Calu3 (cell line): Measurements from ENCODE around the gene YIF1A. TPM values are rescaled to one million over a fixed set of nuclear protein-coding genes. Genes with fewer than 3 reads are reported as not detected.

Experiments used
- BruUV-seq: library from RNA; stranded (reverse); fragments of 400-500 nt; replicated peaks from 2 replicates; lab custom pipeline; 2021; lab: Mats Ljungman, UMichigan
- CTCF ChIA-PET: fragments of 300-600 bp; sonication (Branson Sonifier 250); formaldehyde crosslinking; loops from one replicate; lab custom pipeline; 2022; ENCODE audit warnings: antibody characterized with exemption; lab: Charles Lee
- DNase-seq: peaks from one replicate; pipeline ENCODE4 v3.0.0; 2022
- H3K27ac Mint-ChIP-seq: one replicate; pipeline ENCODE4 v1.8.0; 2022; ENCODE audit warnings: mixed read lengths; ENCODE audit not compliant: unreplicated experiment
- H3K27me3 Mint-ChIP-seq: one replicate; pipeline ENCODE4 v1.8.0; 2022; ENCODE audit warnings: mixed read lengths; ENCODE audit not compliant: unreplicated experiment
- H3K36me3 Mint-ChIP-seq: one replicate; pipeline ENCODE4 v1.8.0; 2022; ENCODE audit warnings: mild to moderate bottlenecking, moderate library complexity, mixed read lengths; ENCODE audit not compliant: insufficient read depth, unreplicated experiment
- H3K4me1 Mint-ChIP-seq: one replicate; pipeline ENCODE4 v1.8.0; 2022; ENCODE audit warnings: mild to moderate bottlenecking, low read depth, mixed read lengths; ENCODE audit not compliant: unreplicated experiment
- H3K4me3 Mint-ChIP-seq: one replicate; pipeline ENCODE4 v1.8.0; 2022; ENCODE audit warnings: mild to moderate bottlenecking, low read depth, moderate library complexity, mixed read lengths; ENCODE audit not compliant: unreplicated experiment
- H3K9me3 Mint-ChIP-seq: one replicate; pipeline ENCODE4 v1.8.0; 2022; ENCODE audit warnings: low read depth, mixed read lengths; ENCODE audit not compliant: unreplicated experiment
- CTCF ChIP-seq: fragments of 200-600 bp; IDR thresholded peaks from one replicate; pipeline ENCODE4 v1.8.0; 2022; ENCODE audit warnings: antibody characterized with exemption; ENCODE audit not compliant: unreplicated experiment
- intact Hi-C: fragments of 100-400 bp; cut with micrococcal nuclease; formaldehyde crosslinking; loops from one replicate; pipeline ENCODE4 v1.10.0; 2022; ENCODE audit not compliant: unreplicated experiment
- total RNA-seq: library from RNA; stranded (reverse); gene quantifications from 2 replicates; pipeline ENCODE4 v1.2.3, GENCODE V29; 2022

The YIF1A gene
- total RNA-seq, 1 experiment from 2014 or later = 98.8 TPM

DNA sequence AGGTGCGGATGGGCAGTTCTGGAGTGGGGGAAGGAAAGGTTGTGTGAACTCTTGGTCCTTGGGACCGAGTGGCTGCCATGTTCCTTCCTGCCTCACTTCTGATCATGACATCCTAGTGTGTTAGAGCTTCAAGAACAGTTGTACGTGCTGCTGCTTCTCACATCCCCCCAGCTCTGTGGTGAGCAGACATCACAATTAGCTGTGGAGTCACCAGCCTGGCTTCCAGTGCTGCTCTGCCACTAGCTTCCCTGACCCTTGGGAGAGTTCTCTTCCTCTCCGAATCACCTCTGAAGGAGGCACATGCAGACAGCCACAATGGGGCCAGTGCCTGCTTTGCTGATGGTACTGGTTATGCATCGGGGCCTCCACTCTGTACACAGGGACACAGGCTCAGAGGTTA, 26.8 kb downstream of the YIF1A start:
- no TSS peak for BruUV-seq
- Mint-ChIP-seq H3K36me3 (peaks cover 70% of the 10 kb centered on the region), H3K27me3 (no peaks in the 10 kb centered on the region), H3K4me3 (no peak overlapping the region), H3K9me3 (no peaks in the 10 kb centered on the region), H3K4me1 (peaks cover 12% of the 10 kb centered on the region), H3K27ac (no peak overlapping the region)
- DNase-seq = no peak
- intact Hi-C loops = no loop called here
- CTCF ChIA-PET = interaction anchor here (0.6 kb wide), 1 partner anchor 356 kb away, joined by 4 read pairs; no protein-coding TSS in a partner anchor
- no peak for TF ChIP-seq CTCF

DNA sequence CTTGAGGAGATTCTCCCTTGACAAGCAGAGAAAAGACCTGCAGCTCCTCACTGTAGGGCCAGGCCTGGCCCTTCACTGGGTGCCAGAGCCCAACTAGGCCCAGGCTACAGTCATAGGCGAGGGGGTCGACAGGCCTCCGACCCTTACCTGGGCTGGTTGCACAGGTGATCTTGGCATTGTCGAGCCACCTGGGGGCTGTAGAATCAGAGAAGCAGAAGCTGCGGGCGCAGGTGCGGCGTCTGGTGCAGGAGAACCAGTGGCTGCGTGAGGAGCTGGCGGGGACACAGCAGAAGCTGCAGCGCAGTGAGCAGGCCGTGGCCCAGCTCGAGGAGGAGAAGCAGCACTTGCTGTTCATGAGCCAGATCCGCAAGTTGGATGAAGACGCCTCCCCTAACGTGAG, 27.4 kb downstream of the YIF1A start:
- Mint-ChIP-seq H3K4me1 (peaks cover 17% of the 10 kb centered on the region), H3K36me3 (peaks cover 70% of the 10 kb centered on the region), H3K9me3 (no peaks in the 10 kb centered on the region), H3K4me3 (no peak overlapping the region), H3K27me3 (no peaks in the 10 kb centered on the region), H3K27ac (no peak overlapping the region)
- DNase-seq = no peak
- TF ChIP-seq CTCF = no peak
- CTCF ChIA-PET = interaction anchor here (0.6 to 0.7 kb wide), 2 partner anchors 199 to 356 kb away, joined by 3 to 4 read pairs; no protein-coding TSS in a partner anchor
- intact Hi-C loops = no loop called here
- no TSS peak for BruUV-seq

- CTCF ChIA-PET = no interaction called here
- no TSS peak for BruUV-seq
- intact Hi-C loops = no loop called here
- H3K36me3 Mint-ChIP-seq = peaks cover 64% of the 10 kb centered on the region
- H3K27me3 Mint-ChIP-seq = no peaks in the 10 kb centered on the region
- no peak overlapping the region for H3K4me3 Mint-ChIP-seq
- no peaks in the 10 kb centered on the region for H3K9me3 Mint-ChIP-seq
- TF ChIP-seq CTCF = no peak
- no peak overlapping the region for H3K27ac Mint-ChIP-seq
- no peak for DNase-seq
- H3K4me1 Mint-ChIP-seq = peaks cover 19% of the 10 kb centered on the region
Measured at GRCh38 chr11:66259956-66260355, 29.0 kb downstream of the YIF1A start.

- H3K27ac Mint-ChIP-seq = no peak overlapping the region
- no peaks in the 10 kb centered on the region for H3K9me3 Mint-ChIP-seq
- DNase-seq = no peak
- H3K27me3 Mint-ChIP-seq = no peaks in the 10 kb centered on the region
- TSS peak; percentile 58 for BruUV-seq
- CTCF ChIA-PET = no interaction called here
- peaks cover 58% of the 10 kb centered on the region for H3K36me3 Mint-ChIP-seq
- intact Hi-C loops = no loop called here
- peaks cover 19% of the 10 kb centered on the region for H3K4me1 Mint-ChIP-seq
- TF ChIP-seq CTCF = no peak
- H3K4me3 Mint-ChIP-seq = no peak overlapping the region
Measured at GRCh38 chr11:66259225-66259624, 29.7 kb downstream of the YIF1A start.
